ENCODE measurements around the gene PLEK2.
"Not testable (repeated sequence)": the region's sequence is repeated elsewhere in the genome, so short reads cannot be mapped to it uniquely, and the experiment has no call there.

The PLEK2 gene, protein sequence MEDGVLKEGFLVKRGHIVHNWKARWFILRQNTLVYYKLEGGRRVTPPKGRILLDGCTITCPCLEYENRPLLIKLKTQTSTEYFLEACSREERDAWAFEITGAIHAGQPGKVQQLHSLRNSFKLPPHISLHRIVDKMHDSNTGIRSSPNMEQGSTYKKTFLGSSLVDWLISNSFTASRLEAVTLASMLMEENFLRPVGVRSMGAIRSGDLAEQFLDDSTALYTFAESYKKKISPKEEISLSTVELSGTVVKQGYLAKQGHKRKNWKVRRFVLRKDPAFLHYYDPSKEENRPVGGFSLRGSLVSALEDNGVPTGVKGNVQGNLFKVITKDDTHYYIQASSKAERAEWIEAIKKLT

DNA sequence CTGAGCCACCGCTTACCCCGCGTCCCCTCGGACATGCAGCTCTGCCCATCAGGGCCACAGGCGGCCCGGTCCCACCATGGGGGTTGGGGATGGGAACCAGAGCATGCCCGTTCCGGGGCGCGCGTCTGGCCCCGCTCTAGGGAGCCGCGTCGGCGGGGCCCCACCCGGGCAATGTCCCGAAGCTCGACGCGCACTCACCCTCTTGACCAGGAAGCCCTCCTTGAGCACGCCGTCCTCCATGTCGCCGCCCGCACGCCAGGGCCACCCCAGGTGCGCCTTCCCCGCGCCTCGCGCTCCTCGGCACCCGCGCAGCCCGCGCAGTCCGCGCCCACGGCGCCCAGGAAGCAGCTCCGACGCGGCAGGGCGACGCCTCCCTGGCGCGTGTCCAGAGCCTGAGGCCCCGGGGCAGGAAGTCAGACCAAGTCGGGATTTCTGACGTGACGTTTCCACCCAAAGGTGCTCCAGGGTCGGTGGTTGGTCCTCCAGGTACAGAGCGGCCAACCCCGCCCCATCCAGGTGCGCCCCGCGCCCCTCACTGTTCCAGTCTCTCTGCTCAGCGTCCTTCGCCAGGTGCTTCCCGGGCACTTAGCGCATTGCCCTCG, at the start of gene PLEK2:
Gene PLEK2, minus strand, starts transcription at position 346 of the 602 bp plus-strand sequence. Its CDS starts 106 bp downstream, at position 240.
- peak; percentile 69 for DNase-seq

DNA sequence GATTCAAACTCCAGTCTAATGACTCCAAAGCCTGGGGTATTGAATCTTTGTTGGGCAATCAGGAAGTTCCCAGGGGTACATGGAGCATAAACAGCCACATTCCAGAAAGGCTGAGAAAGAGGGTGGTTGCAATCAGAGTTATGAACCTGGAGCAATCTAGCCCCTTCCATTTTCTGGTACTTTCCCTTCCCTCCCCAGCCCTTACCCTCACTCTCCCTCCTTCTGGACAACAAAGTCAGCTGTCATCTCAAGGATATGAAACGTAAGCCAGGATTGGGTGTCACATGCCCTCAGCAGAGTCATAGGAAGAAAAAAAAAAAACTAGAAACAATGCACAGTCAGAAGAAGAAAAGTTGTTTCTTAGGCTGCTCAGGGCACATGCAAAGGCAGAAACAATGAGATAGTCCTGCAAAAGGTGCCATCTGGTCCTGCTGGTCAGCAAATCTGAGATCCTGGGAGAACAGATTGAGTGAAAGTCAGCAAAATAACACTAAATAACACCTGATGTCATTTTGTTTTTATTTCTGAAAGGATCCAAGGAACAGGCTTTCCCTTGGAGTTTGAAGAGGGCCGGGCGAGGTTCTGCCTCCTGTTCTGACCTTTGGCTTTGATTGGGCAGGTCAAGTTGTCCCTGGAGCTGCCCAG, 49.5 kb upstream of the PLEK2 start:
- no peak for DNase-seq

DNA sequence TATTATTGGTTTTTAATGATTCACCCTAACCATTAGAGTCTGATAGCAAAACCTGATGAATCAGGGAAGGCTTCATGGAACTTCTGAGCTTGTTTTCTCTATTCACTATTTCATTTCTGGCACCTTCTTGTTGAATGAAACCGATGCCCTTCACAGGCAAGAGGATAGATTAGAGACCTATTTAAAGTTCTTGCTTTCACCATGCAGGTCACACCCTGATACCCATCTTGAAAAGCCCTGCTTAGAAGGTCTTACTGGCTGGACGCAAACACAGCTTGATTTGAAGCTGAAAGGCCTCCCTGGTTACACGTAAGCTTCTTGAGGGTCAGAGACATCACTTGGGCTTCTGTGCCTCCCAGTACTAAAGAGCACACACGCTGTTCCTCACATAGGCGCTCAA, 47.4 kb upstream of the PLEK2 start:
- DNase-seq: no peak

DNA sequence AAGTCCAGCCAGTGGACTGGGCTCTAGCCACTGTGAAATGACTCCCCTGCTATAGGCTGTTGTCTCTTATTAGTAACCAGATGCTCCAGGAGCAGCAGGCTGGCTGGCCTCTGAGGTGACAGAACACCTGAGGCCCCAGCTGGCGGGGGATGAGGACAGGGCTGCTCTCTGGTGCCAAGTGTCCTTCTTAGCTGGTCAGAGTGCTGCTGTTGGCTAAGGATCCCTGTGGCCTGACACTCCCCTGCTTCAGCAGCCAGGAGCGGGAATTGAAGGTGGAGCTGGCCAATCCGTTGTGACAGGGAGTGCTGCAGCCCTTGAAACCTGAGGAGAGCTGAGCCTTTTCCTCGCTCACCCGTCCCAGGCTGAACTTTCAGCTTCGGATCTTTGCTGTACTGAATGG, 45.8 kb upstream of the PLEK2 start:
- DNase-seq: no peak

DNA sequence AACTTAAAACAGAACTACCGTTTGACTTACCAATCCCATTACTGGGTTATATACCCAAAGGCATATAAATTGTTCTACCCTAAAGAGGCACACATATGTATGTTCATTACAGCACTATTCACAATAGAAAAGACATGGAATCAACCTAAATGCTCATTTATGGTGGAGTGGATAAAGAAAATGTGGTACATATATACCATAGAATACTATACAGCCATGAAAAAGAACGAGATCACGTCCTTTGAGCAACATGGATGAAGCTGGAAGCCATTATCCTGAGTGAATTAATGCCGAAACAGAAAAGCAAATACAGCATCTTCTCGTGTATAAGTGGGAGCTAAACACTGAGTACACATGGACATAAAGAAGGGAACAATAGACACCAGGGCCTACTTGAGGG, 44.8 kb upstream of the PLEK2 start:
- no peak for DNase-seq

DNA sequence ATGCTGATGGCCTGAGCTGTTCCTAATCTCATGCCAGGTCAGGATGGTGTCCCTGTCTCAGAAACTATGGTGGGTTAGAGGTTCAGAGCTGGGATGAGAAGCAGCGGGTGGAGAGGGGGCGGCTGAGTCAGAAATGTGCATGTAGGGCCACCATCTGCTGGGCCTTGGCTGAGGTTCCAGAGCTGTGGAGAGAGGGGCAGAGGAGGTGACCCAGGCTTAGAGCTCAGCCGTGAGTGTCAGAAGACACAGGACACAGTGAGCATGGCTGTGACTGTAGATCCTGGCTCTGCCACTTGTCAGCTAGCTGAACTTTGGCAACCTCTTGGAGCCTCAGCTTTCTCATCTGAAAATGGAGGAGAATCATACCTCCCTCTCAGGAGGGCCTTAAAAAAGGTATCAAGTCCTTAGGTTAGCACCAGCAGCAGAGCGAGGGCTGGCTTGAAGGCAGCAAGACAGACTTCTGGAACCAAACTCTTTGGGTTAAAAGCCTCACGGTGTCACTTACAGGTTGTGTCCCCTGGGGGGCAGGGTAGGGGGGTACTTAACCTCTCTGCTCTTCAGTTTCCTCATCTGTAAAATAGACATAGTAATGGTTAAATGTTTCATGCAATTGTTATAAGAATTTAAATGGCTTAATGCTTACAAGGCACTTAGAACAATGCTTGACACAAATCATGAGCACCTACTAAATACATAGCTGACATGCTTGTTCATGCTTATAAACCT, 41.8 kb upstream of the PLEK2 start:
- no peak for DNase-seq

DNA sequence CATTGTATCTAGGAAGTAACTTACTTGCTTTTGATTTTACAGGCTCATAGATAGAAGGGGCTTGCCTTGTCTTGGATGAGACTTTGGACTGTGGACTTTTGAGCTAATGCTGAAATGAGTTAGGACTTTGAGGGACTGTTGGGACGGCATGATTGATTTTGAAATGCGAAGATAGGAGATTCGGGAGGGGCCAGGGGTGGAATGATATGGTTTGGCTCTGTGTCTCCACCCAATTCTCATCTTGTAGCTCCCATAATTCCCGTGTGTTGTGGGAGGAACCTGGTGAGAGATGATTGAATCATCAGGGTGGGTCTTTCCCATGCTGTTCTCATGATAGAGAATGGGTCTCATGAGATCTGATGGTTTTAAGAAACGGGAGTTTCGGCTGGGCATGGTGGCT, 39.7 kb upstream of the PLEK2 start:
- DNase-seq: not testable (repeated sequence)

DNA sequence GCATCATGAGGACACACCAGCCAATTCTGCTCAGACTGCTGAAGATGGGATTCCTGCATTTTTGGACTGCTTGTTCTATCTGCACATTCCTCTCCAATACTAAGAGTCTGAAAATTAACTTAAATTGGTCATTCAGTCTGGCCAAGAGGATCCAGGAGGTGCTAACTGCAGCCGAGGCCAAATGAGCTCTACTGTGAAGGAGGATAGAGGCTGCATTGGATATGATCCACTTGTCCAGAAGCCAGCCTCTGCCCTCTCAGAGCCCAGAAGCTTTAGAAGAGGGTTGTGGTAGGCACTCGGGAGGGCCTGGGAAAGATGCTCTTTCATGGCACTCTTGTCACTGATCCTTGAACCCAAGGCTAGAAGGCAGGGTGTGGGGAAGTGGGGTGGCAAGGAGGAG, 37.1 kb upstream of the PLEK2 start:
- no peak for DNase-seq

DNA sequence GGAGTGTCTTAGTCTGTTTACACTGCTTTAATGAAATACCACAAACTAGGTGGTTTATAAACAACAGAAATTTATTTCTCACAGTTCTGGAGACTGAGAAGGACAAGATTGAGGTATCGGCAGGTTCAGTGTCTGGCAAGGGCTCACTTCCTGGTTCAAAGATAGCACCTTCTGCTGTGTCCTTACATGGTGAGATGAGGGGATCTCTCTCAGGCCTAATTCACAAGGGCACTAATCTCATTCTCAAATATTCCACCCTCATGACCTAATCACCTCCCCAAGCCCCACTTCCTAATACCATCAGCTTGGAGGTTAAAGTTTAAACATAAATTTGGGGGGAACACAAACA, 35.0 kb upstream of the PLEK2 start:
- DNase-seq: no peak

DNA sequence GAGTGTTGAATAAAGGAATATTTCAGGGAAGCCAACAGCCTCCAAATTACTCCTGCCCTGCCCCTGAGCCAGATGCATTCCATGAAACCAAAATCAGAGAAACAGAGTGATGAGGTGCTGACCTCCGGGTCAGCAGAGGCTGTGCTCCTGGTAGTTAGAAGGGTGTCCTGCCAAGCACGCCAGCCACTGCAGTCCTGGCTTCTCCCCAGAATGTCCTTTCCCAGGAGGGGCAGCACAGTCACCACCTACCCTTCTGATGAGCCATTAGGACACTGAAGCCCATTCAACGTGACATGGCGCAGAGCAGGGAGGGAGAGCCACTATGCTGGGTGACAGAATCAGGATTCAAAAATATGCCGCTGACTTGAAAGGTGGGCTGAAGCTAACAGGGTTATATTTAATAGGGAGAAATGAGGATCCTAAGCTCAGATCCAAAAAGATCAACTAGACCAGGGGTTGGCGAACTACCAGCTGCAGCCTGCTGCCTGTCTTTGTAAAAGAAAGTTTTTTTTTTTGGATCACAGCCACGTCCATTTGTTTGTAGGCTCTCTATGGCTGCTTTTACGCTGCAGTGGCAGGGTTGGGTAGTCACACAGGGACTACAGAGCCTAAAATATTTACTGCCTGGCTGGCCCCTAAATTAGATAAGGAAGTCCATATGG, 34.5 kb upstream of the PLEK2 start:
- no peak for DNase-seq

DNA sequence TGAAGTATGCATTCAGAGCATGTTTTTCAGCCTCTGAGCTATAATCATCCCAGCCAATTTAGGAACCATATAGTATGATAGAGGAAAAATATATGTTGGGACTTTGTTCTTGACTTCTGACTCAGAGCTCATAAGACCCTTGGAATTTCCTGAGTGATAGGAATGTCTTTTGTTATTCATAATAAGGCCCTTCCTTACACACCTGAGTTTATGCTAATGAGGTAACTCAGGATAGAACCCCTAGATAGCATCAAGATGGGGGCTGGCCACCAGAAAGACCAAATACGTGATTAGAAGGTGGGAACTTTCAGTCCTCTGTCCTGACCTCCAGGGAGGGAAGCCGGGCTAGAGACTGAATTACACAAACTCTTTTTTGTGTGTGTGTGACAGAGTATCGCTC, 32.4 kb upstream of the PLEK2 start:
- DNase-seq: no peak

DNA sequence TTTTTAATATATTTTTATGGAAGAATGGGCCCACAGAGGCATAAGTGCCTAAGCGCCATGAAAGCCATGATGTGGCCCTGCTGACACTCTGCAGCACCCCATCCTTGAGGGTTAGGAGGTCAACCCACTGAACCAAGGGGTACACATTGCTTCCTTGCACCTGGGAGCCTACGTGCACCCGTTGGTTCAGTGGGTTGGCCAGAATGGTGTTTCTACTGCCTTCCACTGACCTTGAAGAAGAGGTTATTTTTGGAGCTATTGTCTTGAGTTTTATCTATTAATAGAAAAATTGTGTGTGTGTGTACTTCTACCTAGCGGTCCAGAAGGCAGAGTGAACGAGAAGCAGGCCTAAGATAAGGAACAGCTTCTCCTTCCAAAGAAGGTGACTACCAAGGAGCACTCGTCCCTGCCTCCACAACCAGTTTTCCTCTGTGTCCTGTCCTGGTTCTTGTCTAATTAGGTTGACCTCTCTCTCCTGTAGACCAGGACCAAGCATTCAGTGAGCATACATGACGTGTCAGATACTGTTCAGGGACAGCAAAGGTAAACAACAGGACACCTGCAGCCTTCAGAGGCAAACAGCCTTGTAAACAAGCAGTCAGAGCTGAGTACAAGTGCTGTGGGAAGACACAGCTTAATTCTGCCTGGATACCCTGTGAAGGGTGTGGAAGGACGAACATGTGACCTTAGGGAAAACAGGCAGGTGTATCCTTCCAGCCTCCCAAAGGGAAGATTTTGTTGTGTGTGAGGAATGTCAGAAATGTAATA, 30.4 kb upstream of the PLEK2 start:
- DNase-seq: no peak

DNA sequence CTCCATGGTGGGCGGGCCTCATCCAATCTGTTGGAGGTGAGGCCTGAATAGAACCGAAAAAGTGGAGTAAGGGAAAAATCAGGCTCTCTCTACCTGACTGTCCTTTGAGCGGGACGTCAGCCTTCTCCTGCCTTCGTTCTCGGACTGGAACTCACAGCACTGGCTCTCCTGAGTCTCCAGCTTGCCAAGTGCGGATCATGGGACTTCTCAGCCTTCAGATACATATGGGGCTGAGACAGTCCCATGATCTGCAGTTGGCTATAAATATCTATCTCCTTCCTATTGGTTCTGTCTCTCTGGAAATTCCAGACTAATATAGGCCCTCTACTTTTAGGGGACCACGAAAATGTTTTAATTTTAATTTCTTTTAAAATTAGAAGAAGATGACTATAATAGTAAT, 29.7 kb upstream of the PLEK2 start:
- no peak for DNase-seq

DNA sequence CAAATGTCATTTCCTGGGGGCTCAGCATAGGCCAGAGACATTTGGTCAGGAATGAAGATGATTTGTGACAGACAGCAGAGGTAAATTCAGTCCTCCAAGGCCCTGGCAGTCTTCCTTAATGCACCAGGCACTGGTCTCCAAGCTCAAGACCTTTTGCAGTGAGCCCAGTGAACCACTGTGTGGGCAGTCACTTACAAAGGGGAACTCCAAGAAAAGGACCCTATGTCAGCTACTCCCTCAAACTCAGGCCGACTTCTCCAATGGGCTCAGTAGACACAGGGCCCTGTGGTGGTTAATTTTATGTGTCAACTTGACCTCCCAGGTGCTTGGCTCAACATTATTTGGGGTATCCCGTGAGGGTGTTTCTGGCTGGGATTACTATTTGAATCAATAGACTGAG, 29.3 kb upstream of the PLEK2 start:
- no peak for DNase-seq

DNA sequence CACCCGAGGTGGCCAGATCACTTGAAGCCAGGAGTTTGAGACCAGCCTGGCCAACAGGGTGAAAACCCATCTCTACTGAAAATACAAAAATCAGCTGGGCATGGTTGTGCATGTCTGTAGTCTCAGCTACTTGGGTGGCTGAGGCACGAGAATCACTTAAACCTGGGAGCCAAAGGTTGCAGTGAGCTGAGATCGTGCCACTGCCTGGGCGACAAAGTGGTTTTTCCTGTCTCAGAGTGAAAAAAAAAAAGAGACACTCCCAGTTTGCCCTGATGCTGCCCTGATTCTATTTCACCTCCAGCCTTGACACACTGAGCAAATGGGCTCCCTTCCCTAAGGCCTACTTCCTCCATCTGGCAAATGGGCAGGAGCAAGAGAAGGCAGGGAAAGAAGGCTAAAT, 28.5 kb upstream of the PLEK2 start:
- no peak for DNase-seq

DNA sequence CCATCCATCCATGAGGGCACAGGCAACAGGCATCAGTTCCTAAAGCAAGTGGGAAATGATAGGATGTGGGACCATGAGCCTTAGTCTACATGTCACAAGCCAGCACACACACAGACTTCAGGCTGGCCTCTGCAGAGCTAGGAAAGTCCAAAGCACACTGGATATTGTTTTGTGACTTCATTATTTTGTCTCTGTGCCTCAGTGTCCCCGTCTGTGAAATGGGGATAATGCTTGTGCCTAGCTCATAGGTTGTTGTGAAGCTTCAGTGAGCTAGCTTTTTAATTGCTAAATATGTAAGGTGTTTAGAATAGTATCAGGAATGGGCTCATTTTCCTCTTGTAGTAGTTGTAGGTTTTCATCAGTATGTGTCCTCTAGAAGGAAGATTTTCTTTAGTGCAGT, 27.0 kb upstream of the PLEK2 start:
- DNase-seq: no peak

DNA sequence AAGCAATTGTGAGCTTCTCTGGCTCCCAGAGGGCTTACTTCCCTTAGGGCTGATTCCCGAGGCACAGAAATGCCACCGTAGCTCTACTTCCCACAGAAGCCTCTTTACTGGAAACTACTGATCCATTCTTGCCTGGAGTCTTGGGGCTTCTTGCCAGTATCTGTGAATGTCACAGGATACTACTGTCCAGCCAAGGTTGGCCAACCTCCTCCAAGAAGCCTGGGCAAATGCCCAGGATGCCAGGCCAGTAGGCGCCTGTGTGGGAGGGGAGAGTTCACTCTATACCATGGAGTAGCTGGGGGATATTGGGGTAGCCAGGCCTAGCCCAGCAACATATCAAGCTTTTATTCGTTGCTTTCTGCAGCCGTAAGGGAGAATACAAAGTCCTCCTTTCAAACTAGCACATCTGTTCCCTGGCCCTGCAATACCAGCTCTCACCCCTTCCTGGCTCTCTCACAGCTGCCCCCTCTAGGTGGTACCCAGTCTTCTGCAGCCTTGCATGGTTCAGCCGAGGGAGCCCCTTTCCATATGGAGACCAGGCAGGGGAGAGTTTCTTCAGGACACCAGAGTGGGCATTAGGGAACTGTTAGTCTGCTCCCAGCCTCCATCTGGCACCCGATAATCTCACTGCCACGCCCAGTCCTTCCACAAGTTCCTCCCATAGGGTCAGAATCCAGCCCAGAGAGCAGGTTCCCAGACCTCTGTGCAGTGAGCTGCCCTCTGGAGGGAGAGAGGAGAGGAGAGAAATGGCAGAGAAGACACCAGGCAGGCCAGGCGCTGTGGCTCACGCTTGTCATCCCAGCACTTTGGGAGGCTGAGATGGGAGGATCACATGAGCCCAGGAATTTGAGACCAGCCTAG, 24.3 kb upstream of the PLEK2 start:
- no peak for DNase-seq

DNA sequence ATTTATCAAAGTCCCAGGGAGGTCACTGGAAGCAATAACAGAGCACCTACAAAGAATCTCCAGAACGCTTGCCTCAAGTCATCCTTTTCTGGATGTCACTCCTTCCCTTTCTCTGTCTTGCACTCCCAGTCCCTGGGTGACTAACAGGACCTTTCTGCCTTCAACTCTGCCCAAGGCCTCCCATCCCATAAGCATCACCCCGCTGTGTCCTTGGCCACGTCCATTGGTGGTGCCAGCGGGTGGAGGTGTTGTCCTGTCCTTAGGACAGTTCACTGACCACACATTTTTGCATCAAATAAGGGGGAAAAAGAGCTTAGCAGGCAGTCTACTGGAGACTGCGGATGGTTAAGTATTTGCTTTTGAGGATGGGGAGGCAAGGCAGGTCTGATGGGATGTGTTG, 23.6 kb upstream of the PLEK2 start:
- DNase-seq: no peak

DNA sequence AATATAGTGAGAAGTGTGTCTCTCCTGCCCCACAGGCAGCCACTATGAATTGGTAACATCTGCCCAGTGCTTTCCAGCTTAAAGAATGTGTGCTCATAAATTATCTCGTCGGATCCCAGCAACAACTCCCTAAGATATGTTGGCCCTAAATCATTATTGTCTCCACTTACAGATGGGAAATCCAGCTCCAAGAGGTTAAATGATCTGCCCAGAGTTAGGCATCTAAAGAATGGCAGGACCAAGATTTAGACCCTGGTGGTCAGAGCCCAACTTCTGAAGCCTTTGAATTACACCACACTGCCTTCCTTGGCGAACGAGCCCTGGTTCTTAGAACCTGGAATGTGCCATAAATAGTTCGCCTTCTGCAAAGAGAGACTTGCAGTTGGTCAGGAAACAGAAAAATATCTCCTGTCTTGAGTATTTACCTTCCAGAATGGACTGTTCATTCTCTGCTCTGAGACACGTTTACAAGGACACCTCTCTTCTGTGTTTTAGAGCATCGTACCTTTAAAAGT, 20.1 kb upstream of the PLEK2 start:
- DNase-seq: no peak

DNA sequence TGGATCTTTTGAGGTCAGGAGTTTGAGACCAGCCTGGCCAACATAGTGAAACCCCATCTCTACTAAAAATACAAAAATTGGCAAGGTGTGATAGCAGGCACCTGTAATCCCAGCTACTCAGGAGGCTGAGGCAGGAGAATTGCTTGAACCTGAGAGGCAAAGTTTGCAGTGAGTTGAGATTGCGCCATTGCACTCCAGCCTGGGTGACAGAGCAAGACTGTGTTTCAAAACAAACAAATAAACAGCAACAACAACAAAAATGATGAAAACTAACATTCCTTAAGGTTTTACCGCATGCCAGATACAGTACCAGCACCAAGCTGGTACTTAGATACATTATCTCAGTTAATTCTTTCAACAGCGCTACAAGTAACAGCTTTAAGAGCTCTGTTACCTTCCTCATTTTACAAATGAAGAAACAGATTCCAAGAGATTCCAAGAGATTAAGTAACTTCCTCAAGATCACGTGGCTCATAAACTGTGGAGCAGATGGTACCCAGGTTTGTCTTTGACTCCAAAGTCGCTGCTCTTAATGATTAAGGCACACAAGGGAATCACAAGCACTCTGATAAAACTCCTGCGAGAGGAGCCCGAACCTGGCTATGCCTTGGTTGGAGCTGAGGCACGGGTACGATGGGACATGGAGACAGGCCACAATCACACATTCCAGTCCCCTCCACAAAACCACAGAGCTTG, 17.7 kb upstream of the PLEK2 start:
- DNase-seq: no peak

Data from activated CD8-positive, alpha-beta memory T cell treated with anti-CD3 and anti-CD28 coated beads, Interleukin-2, amount 50 U/mL, for 48 hours (primary cell).